NCI-H1694 treated with DMSO at 0.1 percent for 48 hours (cell line): ENCODE data around the gene CD68.

ENCODE experiments used
- DNase-seq: peaks from one replicate; lab custom pipeline; 2025; lab: John Stamatoyannopoulos, UW

The CD68 gene

GRCh38 chr17:7579001-7579833 lies at the start of gene CD68:
Gene CD68 (plus strand): TSS chr17:7579638. CDS start chr17:7579678, 40 bp downstream.
- no peak for DNase-seq

GRCh38 chr17:7530023-7530900 lies 49.2 kb upstream of the CD68 start:
- no peak for DNase-seq

GRCh38 chr17:7538050-7538449 lies 41.4 kb upstream of the CD68 start:
- DNase-seq = no peak

GRCh38 chr17:7538891-7539545 lies 40.4 kb upstream of the CD68 start:
- DNase-seq = no peak

GRCh38 chr17:7541074-7541621 lies 38.3 kb upstream of the CD68 start:
- DNase-seq = no peak

- no peak for DNase-seq
Measured at GRCh38 chr17:7544911-7545310, 34.5 kb upstream of the CD68 start.

- DNase-seq = no peak
Measured at GRCh38 chr17:7548585-7549400, 30.6 kb upstream of the CD68 start, which contains the start of gene TNFSF12. Gene TNFSF12 (plus strand): TSS chr17:7549058. CDS start chr17:7549154, 96 bp downstream.

- no peak for DNase-seq
Measured at GRCh38 chr17:7549401-7550055, 29.9 kb upstream of the CD68 start.

- no peak for DNase-seq
Measured at GRCh38 chr17:7550344-7550743, 29.1 kb upstream of the CD68 start.

GRCh38 chr17:7551396-7551795 lies 28.0 kb upstream of the CD68 start:
- no peak for DNase-seq

GRCh38 chr17:7552621-7553051 lies 26.8 kb upstream of the CD68 start:
- no peak for DNase-seq

GRCh38 chr17:7553356-7553755 lies 26.1 kb upstream of the CD68 start:
- DNase-seq = no peak

- DNase-seq = no peak
Measured at GRCh38 chr17:7555320-7555948, 24.0 kb upstream of the CD68 start.

GRCh38 chr17:7556627-7557026 lies 22.8 kb upstream of the CD68 start:
- DNase-seq = no peak

GRCh38 chr17:7557147-7557764 lies 22.2 kb upstream of the CD68 start:
- DNase-seq = no peak

- no peak for DNase-seq
Measured at GRCh38 chr17:7557775-7558543, 21.5 kb upstream of the CD68 start.

GRCh38 chr17:7558544-7559319 lies 20.7 kb upstream of the CD68 start, which contains the start of gene TNFSF13:
Gene TNFSF13 (plus strand): TSS chr17:7558750. CDS start chr17:7559040, 290 bp downstream.
- no peak for DNase-seq
